Stimulated activated CD4-positive, alpha-beta T cell treated with anti-CD3 and anti-CD28 coated beads, TNF-alpha, amount 100 ng/mL, for 48 hours (primary cell): ENCODE measurements around the gene DIRAS3.
"Not testable (repeated sequence)": the region's sequence is repeated elsewhere in the genome, so short reads cannot be mapped to it uniquely, and the experiment has no call there.

Experiments
- DNase-seq, 3 donors: peaks; one replicate each; pipeline ENCODE4 v3.0.0-alpha.2; 2020; ENCODE audit warnings: low read depth in 3 of 3

The DIRAS3 gene

GRCh38 chr1:68024635-68025338, 25.6 kb downstream of the DIRAS3 start:
- no peak for DNase-seq

DNA sequence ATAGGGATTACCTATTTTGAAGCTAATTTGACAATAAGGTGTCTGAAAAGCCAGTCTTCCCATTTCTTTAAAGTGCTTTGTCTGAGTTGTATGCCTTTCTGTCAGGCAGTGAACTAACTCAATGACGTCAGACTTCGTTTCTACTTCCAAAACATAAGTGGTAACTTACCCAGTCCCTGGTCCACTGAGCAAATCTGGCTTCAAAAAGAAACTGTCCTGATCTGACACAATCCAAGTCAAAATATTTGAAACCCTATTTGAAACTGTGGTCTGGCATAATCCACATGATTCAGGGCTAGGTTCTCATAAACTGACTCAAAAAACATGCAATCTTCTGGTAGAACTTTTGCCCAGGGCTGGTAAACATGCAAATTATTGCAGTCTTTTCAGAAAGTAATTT, 34.0 kb downstream of the DIRAS3 start:
- DNase-seq, result no peak

GRCh38 chr1:68015971-68016370, 34.5 kb downstream of the DIRAS3 start:
- DNase-seq, result no peak

GRCh38 chr1:68015369-68015768, 35.1 kb downstream of the DIRAS3 start:
- no peak for DNase-seq

- no peak for DNase-seq
Observed at GRCh38 chr1:68013351-68013750, 37.1 kb downstream of the DIRAS3 start.

DNA sequence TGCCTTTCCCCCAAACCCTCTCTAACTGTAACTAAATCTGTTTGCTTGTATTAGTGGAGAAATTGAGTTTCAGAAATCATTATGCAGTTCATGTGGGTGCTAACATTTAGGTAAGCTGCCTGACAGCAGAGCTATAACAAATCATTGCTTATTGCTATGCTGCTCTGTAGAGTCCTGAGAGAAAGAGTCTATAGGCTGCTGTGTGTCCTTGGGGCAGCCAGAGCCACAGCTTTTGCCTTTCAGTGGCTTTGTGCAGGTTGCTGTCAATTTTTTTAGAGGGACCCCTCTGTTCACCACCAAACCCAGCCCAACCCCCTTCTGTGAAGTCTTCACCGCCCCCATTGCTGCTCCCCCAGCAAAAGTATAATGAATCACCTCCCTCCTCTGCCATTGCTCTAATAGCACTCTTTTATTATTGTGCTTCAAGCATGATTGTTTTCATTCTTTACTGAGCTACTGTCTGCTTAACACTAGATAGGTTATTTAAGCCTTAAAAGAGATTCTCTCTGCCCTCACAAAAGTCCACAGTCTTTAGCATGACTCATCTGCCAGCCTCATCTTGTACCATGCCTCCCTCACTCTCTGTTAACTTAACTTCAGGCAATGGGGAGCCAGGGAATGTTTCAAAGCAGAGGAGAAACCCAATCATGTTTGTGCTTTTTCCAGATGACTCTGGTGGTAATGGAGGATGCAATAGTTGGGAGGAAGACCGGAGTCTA, 38.6 kb downstream of the DIRAS3 start:
- no peak for DNase-seq

- no peak for DNase-seq
Observed at GRCh38 chr1:68010543-68010942, 39.9 kb downstream of the DIRAS3 start.

GRCh38 chr1:68010090-68010489, 40.3 kb downstream of the DIRAS3 start:
- no peak for DNase-seq

GRCh38 chr1:68003626-68004025, 46.8 kb downstream of the DIRAS3 start:
- not testable (repeated sequence) for DNase-seq

DNA sequence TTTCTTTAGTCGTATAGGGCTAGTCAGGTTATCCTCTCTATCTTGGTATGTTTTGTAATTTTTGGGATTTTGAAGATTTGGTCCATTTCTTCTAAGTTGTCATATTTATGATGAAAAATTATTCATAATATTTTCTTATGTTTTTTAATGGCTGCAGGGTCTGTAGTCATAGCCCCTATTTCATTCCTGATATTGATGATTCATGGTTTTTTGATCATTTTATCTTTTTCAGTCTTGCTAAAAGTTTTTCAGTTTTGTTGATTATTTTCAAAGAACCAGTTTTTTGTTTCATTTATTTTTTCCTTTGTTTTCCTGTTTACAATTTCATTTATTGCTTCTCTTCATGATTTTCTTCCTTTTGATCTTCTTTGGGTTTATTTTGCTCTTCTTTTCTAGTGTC, 50.2 kb downstream of the DIRAS3 start:
- DNase-seq, result no peak

- DNase-seq, result no peak
Observed at GRCh38 chr1:67997746-67998145, 52.7 kb downstream of the DIRAS3 start.
